ENCODE results near the gene CD160. TPM values are rescaled to one million over a fixed set of nuclear protein-coding genes. Genes with fewer than 3 reads are reported as not detected.

CD160 gene
- not detected for total RNA-seq

GRCh38 chr1:145719230-145720079, at the start of gene CD160:
TSS of gene CD160 (plus strand) at chr1:145719499. CDS start at chr1:145728328, 8,829 bp downstream.

GRCh38 chr1:145707183-145707867, 12.0 kb upstream of the CD160 start, which contains the start of gene PDZK1:
TSS of gene PDZK1 (minus strand) at chr1:145707368. CDS start at chr1:145688021, 19,347 bp downstream.

Other genes starting within 250 kb of the CD160 start
- 55.4 TPM for gene GPR89A, start 111.5 kb upstream of the CD160 start, total RNA-seq
- gene PDZK1, start 12.1 kb upstream of the CD160 start, total RNA-seq = 0.31 TPM
- 35.7 TPM for gene RNF115, start 104.6 kb downstream of the CD160 start, total RNA-seq
- 42.3 TPM for gene POLR3C, start 104.7 kb downstream of the CD160 start, total RNA-seq
- gene NUDT17, start 126.1 kb downstream of the CD160 start, total RNA-seq = 4.1 TPM
- gene PIAS3, start 139.6 kb downstream of the CD160 start, total RNA-seq = 11.3 TPM
- 1.6 TPM for gene ANKRD35, start 166.4 kb downstream of the CD160 start, total RNA-seq
- 2.8 TPM for gene ITGA10, start 190.6 kb downstream of the CD160 start, total RNA-seq
- 29.1 TPM for gene PEX11B, start 199.2 kb downstream of the CD160 start, total RNA-seq
- gene RBM8A, start 208.0 kb downstream of the CD160 start, total RNA-seq = 85.4 TPM
- gene LIX1L, start 238.5 kb downstream of the CD160 start, total RNA-seq = 21.9 TPM
- gene ANKRD34A, start 245.1 kb downstream of the CD160 start, total RNA-seq = 2.5 TPM
- 12.2 TPM for gene POLR3GL, start 245.2 kb downstream of the CD160 start, total RNA-seq

Data from parietal lobe (tissue), 1 donor.